Mesenchymal stem cell (in vitro differentiated cells and primary cell): Measurements from ENCODE around the gene ANKS1A.

Source experiments
- DNase-seq: peaks from one replicate; pipeline ENCODE4 v3.0.0-alpha.2; 2013
- H2AFZ ChIP-seq: one replicate; pipeline ENCODE4 v1.6.1; 2013; ENCODE audit warnings: low read depth, mild to moderate bottlenecking, control low read depth, inconsistent platforms, low read length, moderate library complexity
- H2AK5ac ChIP-seq: 2 replicates; pipeline ENCODE4 v1.6.1; 2013; ENCODE audit warnings: low read length, moderate library complexity, mild to moderate bottlenecking, inconsistent platforms; ENCODE audit not compliant: severe bottlenecking
- H2BK120ac ChIP-seq: one replicate; pipeline ENCODE4 v1.6.1; 2013; ENCODE audit warnings: low read depth, mild to moderate bottlenecking, inconsistent platforms, low read length, moderate library complexity
- H2BK12ac ChIP-seq, 2 experiments: one replicate each; pipeline ENCODE4 v1.6.1; 2013; ENCODE audit warnings: inconsistent platforms in 2 of 2, low read length in 2 of 2, mild to moderate bottlenecking in 2 of 2, moderate library complexity in 2 of 2, control low read depth in 1 of 2
- H2BK15ac ChIP-seq: one replicate; pipeline ENCODE4 v1.6.1; 2013; ENCODE audit warnings: mild to moderate bottlenecking, low read depth, inconsistent platforms; ENCODE audit not compliant: poor library complexity, severe bottlenecking
- H2BK5ac ChIP-seq: 2 replicates; pipeline ENCODE4 v1.6.1; 2013; ENCODE audit warnings: low read depth, mild to moderate bottlenecking, low read length, control low read depth, inconsistent platforms; ENCODE audit not compliant: poor library complexity, severe bottlenecking
- H3K14ac ChIP-seq, 2 experiments: one replicate each; pipeline ENCODE4 v1.6.1; 2013; ENCODE audit warnings: inconsistent platforms in 2 of 2, low read length in 2 of 2, control low read depth in 1 of 2, mild to moderate bottlenecking in 1 of 2, moderate library complexity in 1 of 2
- H3K18ac ChIP-seq, 2 experiments: one replicate each; pipeline ENCODE4 v1.6.1; 2013; ENCODE audit warnings: inconsistent platforms in 2 of 2, low read length in 2 of 2, control low read depth in 1 of 2, low read depth in 1 of 2, mild to moderate bottlenecking in 1 of 2
- H3K23ac ChIP-seq, 2 experiments: one replicate each; pipeline ENCODE4 v1.6.1; 2013; ENCODE audit warnings: inconsistent platforms in 2 of 2, low read length in 2 of 2, mild to moderate bottlenecking in 2 of 2, moderate library complexity in 2 of 2, control low read depth in 1 of 2
- H3K27ac ChIP-seq: 2 replicates; pipeline ENCODE4 v1.5.1; 2013; ENCODE audit warnings: mild to moderate bottlenecking, moderate library complexity, low read length, control low read depth, inconsistent platforms; ENCODE audit not compliant: poor library complexity, severe bottlenecking
- H3K27me3 ChIP-seq, 2 experiments: 2 replicates each; pipeline versions ENCODE4 v1.6.1 to v1.7.0; 2013; ENCODE audit warnings: low read length in 2 of 2, mild to moderate bottlenecking in 2 of 2, moderate library complexity in 2 of 2, control low read depth in 1 of 2, inconsistent platforms in 1 of 2; ENCODE audit not compliant: control insufficient read depth in 1 of 2, insufficient read depth in 1 of 2
- H3K36me3 ChIP-seq, 2 experiments: 2 replicates each; pipeline versions ENCODE4 v1.6.1 to v1.7.0; 2013; ENCODE audit warnings: low read length in 2 of 2, control low read depth in 1 of 2, inconsistent platforms in 1 of 2, low read depth in 1 of 2, mild to moderate bottlenecking in 1 of 2; ENCODE audit not compliant: insufficient read depth in 2 of 2, control insufficient read depth in 1 of 2
- H3K4ac ChIP-seq, 2 experiments: one replicate each; pipeline ENCODE4 v1.6.1; 2013; ENCODE audit warnings: inconsistent platforms in 2 of 2, low read length in 2 of 2, mild to moderate bottlenecking in 2 of 2, moderate library complexity in 2 of 2, control low read depth in 1 of 2, low read depth in 1 of 2
- H3K4me1 ChIP-seq: 2 replicates; pipeline ENCODE4 v1.6.1; 2013; ENCODE audit warnings: low read depth, low read length, control low read depth; ENCODE audit not compliant: control insufficient read depth, insufficient read depth
- H3K4me2 ChIP-seq: 2 replicates; pipeline ENCODE4 v1.6.1; 2013; ENCODE audit warnings: low read length, mild to moderate bottlenecking, inconsistent platforms; ENCODE audit not compliant: poor library complexity, severe bottlenecking
- H3K4me3 ChIP-seq, 2 experiments: 2 replicates each; pipeline versions ENCODE4 v1.5.1 to v1.7.0; 2013; ENCODE audit warnings: low read length in 2 of 2, mild to moderate bottlenecking in 2 of 2, control low read depth in 1 of 2, low read depth in 1 of 2; ENCODE audit not compliant: insufficient read depth in 1 of 2
- H3K79me1 ChIP-seq: replicated peaks from 2 replicates; pipeline ENCODE4 v1.6.1; 2013; ENCODE audit warnings: mild to moderate bottlenecking, control low read depth, low read length, inconsistent platforms; ENCODE audit not compliant: poor library complexity, severe bottlenecking
- H3K9ac ChIP-seq: 2 replicates; pipeline ENCODE4 v1.7.0; 2013; ENCODE audit warnings: mild to moderate bottlenecking, low read length, moderate library complexity
- H3K9me3 ChIP-seq: 2 replicates; pipeline ENCODE4 v1.7.0; 2013; ENCODE audit warnings: mild to moderate bottlenecking, low read length; ENCODE audit not compliant: control insufficient read depth
- H4K8ac ChIP-seq: one replicate; pipeline ENCODE4 v1.6.1; 2013; ENCODE audit warnings: inconsistent platforms, mild to moderate bottlenecking, low read length, moderate library complexity
- H4K91ac ChIP-seq: one replicate; pipeline ENCODE4 v1.6.1; 2013; ENCODE audit warnings: mild to moderate bottlenecking, low read length, inconsistent platforms
- WGBS: methylation state at CpG from one replicate; pipeline ENCODE4 v1.1.7; 2013; ENCODE audit warnings: mixed read lengths; 5-methylcytosine and 5-hydroxymethylcytosine counted together

ANKS1A gene

DNA sequence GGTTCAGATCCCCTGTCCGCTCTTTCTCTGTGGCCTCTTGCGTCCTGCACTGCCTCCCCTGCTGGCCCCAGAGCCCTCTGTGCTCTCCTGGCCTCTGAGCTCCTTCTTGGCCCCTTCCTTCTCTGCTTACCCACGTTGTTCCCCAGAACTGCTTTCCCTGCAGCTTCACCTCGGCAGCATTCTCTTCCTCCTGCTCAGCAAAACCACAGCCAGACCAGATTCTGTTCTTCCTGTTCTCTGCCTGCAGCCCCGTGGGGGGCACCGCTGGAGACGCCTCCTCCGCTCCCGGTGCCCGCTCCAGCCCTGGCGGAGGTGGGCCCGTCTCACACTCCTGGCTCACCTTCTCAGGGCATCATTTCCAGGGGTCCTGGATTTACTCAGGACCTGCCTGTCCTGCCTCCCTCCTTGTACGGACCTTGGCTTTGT, 192.4 kb downstream of the ANKS1A start:
- Histone ChIP-seq H3K9ac (no peak overlapping the region), H2BK5ac (no peak overlapping the region), H2BK12ac (no peak overlapping the region), H3K4me2 (no peak overlapping the region), H4K91ac (no peak overlapping the region), H2BK120ac (no peak overlapping the region), H3K18ac (no peak overlapping the region), H3K23ac (no peak overlapping the region), H3K27me3 (no peaks in the 10 kb centered on the region), H3K9me3 (no peaks in the 10 kb centered on the region), H3K79me1 (no peaks in the 10 kb centered on the region), H3K36me3 (peaks cover 62 to 82% of the 10 kb centered on the region in 2 experiments), H2BK15ac (no peak overlapping the region), H3K4me1 (peaks cover 26% of the 10 kb centered on the region), H2AK5ac (peak overlapping the region; percentile 50), H2AFZ (no peak overlapping the region), H3K4ac (no peak overlapping the region), H3K14ac (no peak overlapping the region), H3K27ac (peak overlapping the region; percentile 63), H4K8ac (no peak overlapping the region), H3K4me3 (no peak overlapping the region)
- no peak for DNase-seq
- WGBS = 72% methylated on average over 13 of the region's 13 CpGs

DNA sequence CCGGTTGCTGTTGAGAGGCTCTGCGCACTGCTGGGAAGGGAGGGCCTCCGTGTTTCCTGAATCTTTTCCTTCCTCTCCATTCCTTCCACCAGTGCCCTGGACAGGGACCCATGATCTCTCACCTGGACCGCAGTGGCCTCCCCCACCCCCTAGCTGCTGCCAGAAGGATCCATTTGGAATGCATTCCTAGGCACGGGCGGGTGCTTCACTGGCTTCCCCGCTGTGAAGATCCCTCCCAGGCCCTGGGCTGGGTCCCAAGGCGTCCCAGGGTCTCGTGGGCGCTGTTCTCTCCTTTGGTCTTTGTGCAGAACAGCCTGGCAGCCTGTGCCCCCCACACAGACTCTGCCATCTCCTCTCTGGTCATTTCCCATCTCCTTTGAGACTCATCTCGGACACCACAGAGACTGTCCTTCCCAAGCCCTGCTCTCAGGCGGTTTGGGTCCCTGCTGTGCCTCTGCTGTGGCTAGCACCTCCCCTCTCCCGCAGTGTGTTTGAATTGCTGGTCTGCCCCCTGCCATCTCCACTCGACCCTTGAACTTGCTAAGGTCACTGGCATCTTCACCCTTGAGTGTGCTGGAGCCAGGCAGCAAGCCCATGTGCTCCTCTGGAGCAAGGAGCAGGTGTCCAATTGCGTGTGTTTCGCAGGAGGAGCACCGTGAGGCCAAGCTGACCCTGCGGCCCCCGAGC, 193.1 kb downstream of the ANKS1A start:
- Histone ChIP-seq H3K14ac (no peak overlapping the region), H3K79me1 (no peaks in the 10 kb centered on the region), H3K4me3 (no peak overlapping the region), H2BK120ac (no peak overlapping the region), H3K4me1 (peaks cover 26% of the 10 kb centered on the region), H3K27ac (peak overlapping the region; percentile 63), H3K9me3 (no peaks in the 10 kb centered on the region), H4K91ac (no peak overlapping the region), H3K27me3 (no peaks in the 10 kb centered on the region), H3K4ac (no peak overlapping the region), H3K4me2 (no peak overlapping the region), H4K8ac (no peak overlapping the region), H2BK12ac (no peak overlapping the region), H2BK15ac (no peak overlapping the region), H2AK5ac (peak overlapping the region; percentile 50), H2AFZ (no peak overlapping the region), H3K18ac (no peak overlapping the region), H3K9ac (no peak overlapping the region), H3K36me3 (peaks cover 66 to 87% of the 10 kb centered on the region in 2 experiments), H3K23ac (no peak overlapping the region), H2BK5ac (no peak overlapping the region)
- WGBS = 83% methylated on average over 19 of the region's 19 CpGs
- DNase-seq = no peak

DNA sequence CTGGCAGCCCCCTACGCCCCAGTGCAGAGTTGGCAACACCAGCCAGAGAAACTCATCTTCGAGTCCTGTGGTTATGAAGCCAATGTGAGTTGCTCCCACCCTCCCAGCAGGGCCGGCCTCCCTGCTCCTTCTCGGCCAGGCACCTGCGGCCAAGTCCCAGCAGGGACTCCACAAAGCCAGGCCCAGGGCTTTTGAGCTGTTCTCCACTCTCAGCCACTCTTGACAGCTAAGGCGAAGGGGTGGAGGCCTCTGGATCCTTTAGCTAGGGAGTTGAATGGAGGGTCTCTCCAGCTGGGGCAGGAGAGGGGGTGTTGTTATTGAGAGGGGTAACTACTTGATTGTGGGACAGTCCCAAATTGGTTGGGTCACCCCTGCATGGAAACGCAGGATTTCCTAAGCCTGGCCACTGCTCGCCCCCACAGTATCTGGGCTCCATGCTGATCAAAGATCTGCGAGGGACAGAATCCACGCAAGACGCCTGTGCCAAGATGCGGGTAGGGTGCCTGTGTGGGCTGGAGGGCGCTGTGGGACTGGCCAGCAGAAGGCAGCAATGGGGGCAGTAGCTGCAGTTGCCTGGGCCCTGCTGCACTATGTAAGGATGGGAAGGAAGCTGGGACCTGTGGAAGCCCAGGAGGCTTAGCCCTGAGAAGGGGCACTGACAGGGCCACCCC, 193.8 kb downstream of the ANKS1A start:
- WGBS = 98% methylated on average over 13 of the region's 13 CpGs
- H3K23ac ChIP-seq = no peak overlapping the region
- H3K4me2 ChIP-seq = no peak overlapping the region
- H3K27ac ChIP-seq = no peak overlapping the region
- H2AK5ac ChIP-seq = no peak overlapping the region
- no peak for DNase-seq
- no peak overlapping the region for H2BK12ac ChIP-seq
- H2AFZ ChIP-seq = no peak overlapping the region
- H3K9ac ChIP-seq = no peak overlapping the region
- no peak overlapping the region for H3K18ac ChIP-seq
- no peak overlapping the region for H2BK15ac ChIP-seq
- H3K79me1 ChIP-seq = no peaks in the 10 kb centered on the region
- H3K36me3 ChIP-seq = peaks cover 73 to 87% of the 10 kb centered on the region in 2 experiments
- no peak overlapping the region for H3K4ac ChIP-seq
- H2BK5ac ChIP-seq = no peak overlapping the region
- no peak overlapping the region for H3K4me3 ChIP-seq
- no peaks in the 10 kb centered on the region for H3K27me3 ChIP-seq
- no peak overlapping the region for H2BK120ac ChIP-seq
- no peak overlapping the region for H3K14ac ChIP-seq
- H4K8ac ChIP-seq = no peak overlapping the region
- no peak overlapping the region for H4K91ac ChIP-seq
- H3K4me1 ChIP-seq = peaks cover 26% of the 10 kb centered on the region
- no peaks in the 10 kb centered on the region for H3K9me3 ChIP-seq

DNA sequence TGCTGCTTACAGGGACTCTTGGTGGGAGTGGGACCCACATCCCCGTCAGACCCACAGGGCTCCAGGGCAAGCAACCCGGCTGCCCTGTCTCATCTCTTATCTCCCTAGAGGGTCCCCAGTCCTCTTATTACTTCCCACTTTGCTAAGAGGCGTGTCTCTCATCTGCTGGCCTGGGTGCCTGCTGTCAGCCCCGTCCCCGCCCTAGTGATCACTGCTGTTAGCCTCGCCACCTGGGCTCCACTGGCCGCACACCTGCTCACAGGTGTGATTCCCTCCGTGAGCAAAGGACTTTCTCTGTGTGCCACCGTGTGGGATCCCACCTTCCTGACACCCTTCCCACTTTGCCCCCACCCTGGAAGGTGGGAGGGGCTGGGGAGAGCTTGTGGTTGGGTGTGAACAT, 194.5 kb downstream of the ANKS1A start:
- no peak for DNase-seq
- Histone ChIP-seq H3K79me1 (no peaks in the 10 kb centered on the region), H2AFZ (no peak overlapping the region), H3K36me3 (peaks cover 78 to 87% of the 10 kb centered on the region in 2 experiments), H2BK5ac (no peak overlapping the region), H2AK5ac (no peak overlapping the region), H3K23ac (no peak overlapping the region), H3K27ac (no peak overlapping the region), H2BK15ac (no peak overlapping the region), H4K91ac (no peak overlapping the region), H3K4ac (no peak overlapping the region), H3K9ac (no peak overlapping the region), H3K9me3 (no peaks in the 10 kb centered on the region), H3K4me2 (no peak overlapping the region), H3K4me3 (no peak overlapping the region), H2BK120ac (no peak overlapping the region), H2BK12ac (no peak overlapping the region), H4K8ac (no peak overlapping the region), H3K4me1 (peaks cover 26% of the 10 kb centered on the region), H3K18ac (no peak overlapping the region), H3K14ac (no peak overlapping the region), H3K27me3 (no peaks in the 10 kb centered on the region)
- 98% methylated on average over 6 of the region's 9 CpGs for WGBS
